ENCODE data around the gene ZNF580. TPM values are rescaled to one million over a fixed set of nuclear protein-coding genes. Genes with fewer than 3 reads are reported as not detected.
A peak's percentile ranks its signal among the peaks of the same experiment; 100 is the strongest.

ZNF580 gene
- total RNA-seq, 1 donor from 2014 or later: 2.8 TPM

- Mint-ChIP-seq H3K4me1 (peaks cover 31% of the 10 kb centered on the region), H3K27ac (no peak overlapping the region), H3K36me3 (peaks cover 9% of the 10 kb centered on the region), H3K9me3 (no peaks in the 10 kb centered on the region), H3K27me3 (ENCODE audit: insufficient read depth, low read depth) (no peaks in the 10 kb centered on the region), H3K4me3 (peak overlapping the region; percentile 96)
- Histone ChIP-seq H3K9me3 (ENCODE audit: low read depth) (no peaks in the 10 kb centered on the region), H3K4me3 (peak overlapping the region; percentile 88), H3K4me1 (peaks cover 18% of the 10 kb centered on the region), H3F3A (ENCODE audit: low read depth) (peaks cover 12% of the 10 kb centered on the region), H3K4me2 (peak overlapping the region; percentile 94), H4K20me1 (ENCODE audit: low read depth) (peaks cover 59% of the 10 kb centered on the region), H3K9ac (peak overlapping the region; percentile 95), H3K79me2 (ENCODE audit: low read depth) (peaks cover 67% of the 10 kb centered on the region), H3K27ac (no peak overlapping the region), H2AFZ (replicated peaks) (no peak overlapping the region), H3K27me3 (no peaks in the 10 kb centered on the region), H3K36me3 (no peaks in the 10 kb centered on the region)
- no peak for DNase-seq (ENCODE audit: low spot score)
- no peak for TF ChIP-seq EZH2phosphoT487 (IDR thresholded peaks at IDR 0.05)
- TF ChIP-seq, protein P1, sequence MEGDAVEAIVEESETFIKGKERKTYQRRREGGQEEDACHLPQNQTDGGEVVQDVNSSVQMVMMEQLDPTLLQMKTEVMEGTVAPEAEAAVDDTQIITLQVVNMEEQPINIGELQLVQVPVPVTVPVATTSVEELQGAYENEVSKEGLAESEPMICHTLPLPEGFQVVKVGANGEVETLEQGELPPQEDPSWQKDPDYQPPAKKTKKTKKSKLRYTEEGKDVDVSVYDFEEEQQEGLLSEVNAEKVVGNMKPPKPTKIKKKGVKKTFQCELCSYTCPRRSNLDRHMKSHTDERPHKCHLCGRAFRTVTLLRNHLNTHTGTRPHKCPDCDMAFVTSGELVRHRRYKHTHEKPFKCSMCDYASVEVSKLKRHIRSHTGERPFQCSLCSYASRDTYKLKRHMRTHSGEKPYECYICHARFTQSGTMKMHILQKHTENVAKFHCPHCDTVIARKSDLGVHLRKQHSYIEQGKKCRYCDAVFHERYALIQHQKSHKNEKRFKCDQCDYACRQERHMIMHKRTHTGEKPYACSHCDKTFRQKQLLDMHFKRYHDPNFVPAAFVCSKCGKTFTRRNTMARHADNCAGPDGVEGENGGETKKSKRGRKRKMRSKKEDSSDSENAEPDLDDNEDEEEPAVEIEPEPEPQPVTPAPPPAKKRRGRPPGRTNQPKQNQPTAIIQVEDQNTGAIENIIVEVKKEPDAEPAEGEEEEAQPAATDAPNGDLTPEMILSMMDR (IDR thresholded peaks at IDR 0.05): no peak
- no peak for TF ChIP-seq EZH2 (IDR thresholded peaks at IDR 0.05)
Measured at GRCh38 chr19:55656552-55656951, 15.8 kb downstream of the ZNF580 start.

DNA sequence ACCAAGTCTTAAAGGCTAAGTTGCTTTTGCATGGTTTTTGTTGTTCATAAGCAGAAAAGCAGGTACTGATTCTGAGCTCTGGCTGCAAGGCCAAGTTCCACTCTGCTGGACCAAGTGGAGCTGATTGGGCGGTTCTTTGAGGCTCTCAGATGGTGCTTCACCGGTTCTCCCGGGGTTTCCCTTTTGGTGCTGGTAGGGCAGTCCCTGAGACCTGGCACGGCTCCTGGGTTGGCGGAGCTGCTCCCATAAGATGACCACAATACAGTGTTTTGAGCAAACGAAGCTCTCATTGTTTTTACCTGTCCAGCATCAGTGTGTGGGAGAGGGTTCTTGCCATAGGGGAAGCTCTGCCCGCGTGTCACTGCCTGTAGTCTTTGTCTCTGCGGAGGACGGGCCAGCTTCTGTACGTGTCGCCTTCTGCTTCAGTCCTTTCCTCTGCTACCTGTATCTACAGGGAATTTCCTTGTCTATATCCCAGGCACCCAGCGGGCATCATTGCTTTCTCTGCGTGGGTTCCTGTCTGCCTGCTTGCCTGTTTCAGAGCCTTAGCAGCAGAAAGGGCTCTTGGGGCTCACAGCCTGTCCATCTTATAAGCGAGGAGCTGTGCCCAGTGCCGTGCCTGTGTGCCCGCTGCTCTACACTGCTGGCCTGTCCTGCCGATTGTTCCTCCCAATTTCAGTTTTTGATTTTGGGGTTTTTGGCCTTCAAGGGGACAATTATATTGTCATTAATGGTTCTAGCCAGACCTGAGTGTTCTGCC is 16.4 kb downstream of the ZNF580 start:
- H2AFZ ChIP-seq (replicated peaks): no peak overlapping the region
- peaks cover 18% of the 10 kb centered on the region for H3K4me1 ChIP-seq
- H3K9ac ChIP-seq: peak overlapping the region; percentile 38
- H3K4me3 Mint-ChIP-seq: peak overlapping the region; percentile 96
- no peaks in the 10 kb centered on the region for H3K36me3 ChIP-seq
- H3K27me3 Mint-ChIP-seq (ENCODE audit: insufficient read depth, low read depth): no peaks in the 10 kb centered on the region
- peaks cover 30% of the 10 kb centered on the region for H3K4me1 Mint-ChIP-seq
- peaks cover 13% of the 10 kb centered on the region for H3K36me3 Mint-ChIP-seq
- peaks cover 73% of the 10 kb centered on the region for H3K79me2 ChIP-seq (ENCODE audit: low read depth)
- H3F3A ChIP-seq (ENCODE audit: low read depth): peaks cover 12% of the 10 kb centered on the region
- no peak overlapping the region for H3K27ac Mint-ChIP-seq
- H4K20me1 ChIP-seq (ENCODE audit: low read depth): peaks cover 64% of the 10 kb centered on the region
- H3K9me3 ChIP-seq (ENCODE audit: low read depth): no peaks in the 10 kb centered on the region
- H3K9me3 Mint-ChIP-seq: no peaks in the 10 kb centered on the region
- peak overlapping the region; percentile 88 for H3K4me3 ChIP-seq
- TF ChIP-seq, protein P1 (IDR thresholded peaks at IDR 0.05): no peak
- TF ChIP-seq EZH2phosphoT487 (IDR thresholded peaks at IDR 0.05): no peak
- TF ChIP-seq EZH2 (IDR thresholded peaks at IDR 0.05): no peak
- no peaks in the 10 kb centered on the region for H3K27me3 ChIP-seq
- no peak overlapping the region for H3K27ac ChIP-seq
- peak overlapping the region; percentile 94 for H3K4me2 ChIP-seq
- no peak for DNase-seq (ENCODE audit: low spot score)

DNA sequence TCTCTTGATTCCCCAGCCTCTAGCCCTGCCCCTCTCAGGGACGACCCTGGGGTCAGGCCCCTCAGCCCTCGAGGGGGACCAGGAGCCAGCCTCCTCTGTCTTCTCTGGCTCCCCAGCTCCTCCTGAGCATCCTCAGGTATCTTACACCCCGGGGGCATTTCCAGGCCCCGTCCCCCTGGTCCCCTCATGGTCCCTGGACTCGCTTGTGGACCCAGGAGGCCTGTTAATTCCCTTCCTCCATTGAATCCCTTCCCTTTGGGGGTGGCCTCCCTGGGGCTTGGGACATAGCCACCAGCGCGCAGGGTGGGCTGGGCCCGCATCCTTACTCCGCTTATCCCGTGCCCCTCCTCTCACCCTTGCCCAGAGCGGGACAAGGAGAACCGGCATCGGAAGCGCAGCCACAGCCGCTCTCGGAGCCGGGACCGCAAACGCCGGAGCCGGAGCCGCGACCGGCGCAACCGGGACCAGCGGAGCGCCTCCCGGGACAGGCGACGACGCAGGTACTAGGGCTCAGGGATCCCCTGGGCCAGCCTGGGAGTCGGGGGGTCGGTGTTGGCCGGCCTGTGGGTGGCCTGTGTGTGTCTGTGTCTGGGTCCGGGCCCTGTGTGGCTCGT is 18.2 kb downstream of the ZNF580 start:
- no peak for DNase-seq (ENCODE audit: low spot score)
- no peak overlapping the region for H3K4me3 ChIP-seq
- H3K36me3 ChIP-seq: no peaks in the 10 kb centered on the region
- no peaks in the 10 kb centered on the region for H3K27me3 ChIP-seq
- no peaks in the 10 kb centered on the region for H3K9me3 ChIP-seq (ENCODE audit: low read depth)
- Mint-ChIP-seq H3K4me3 (no peak overlapping the region), H3K36me3 (peaks cover 26% of the 10 kb centered on the region), H3K4me1 (peaks cover 28% of the 10 kb centered on the region), H3K9me3 (no peaks in the 10 kb centered on the region), H3K27ac (no peak overlapping the region), H3K27me3 (ENCODE audit: insufficient read depth, low read depth) (no peaks in the 10 kb centered on the region)
- peak overlapping the region; percentile 40 for H3K9ac ChIP-seq
- H3K27ac ChIP-seq: no peak overlapping the region
- H3K4me1 ChIP-seq: peaks cover 18% of the 10 kb centered on the region
- H3F3A ChIP-seq (ENCODE audit: low read depth): peaks cover 11% of the 10 kb centered on the region
- no peak overlapping the region for H3K4me2 ChIP-seq
- no peak overlapping the region for H2AFZ ChIP-seq (replicated peaks)
- peaks cover 79% of the 10 kb centered on the region for H4K20me1 ChIP-seq (ENCODE audit: low read depth)
- TF ChIP-seq EZH2 (IDR thresholded peaks at IDR 0.05) (no peak), EZH2phosphoT487 (IDR thresholded peaks at IDR 0.05) (no peak)
- TF ChIP-seq, protein P1 (IDR thresholded peaks at IDR 0.05): no peak
- peaks cover 91% of the 10 kb centered on the region for H3K79me2 ChIP-seq (ENCODE audit: low read depth)

All from neural progenitor cell (in vitro differentiated cells).